ENCODE data around the gene HAO2.

- TF ChIP-seq, protein P1, sequence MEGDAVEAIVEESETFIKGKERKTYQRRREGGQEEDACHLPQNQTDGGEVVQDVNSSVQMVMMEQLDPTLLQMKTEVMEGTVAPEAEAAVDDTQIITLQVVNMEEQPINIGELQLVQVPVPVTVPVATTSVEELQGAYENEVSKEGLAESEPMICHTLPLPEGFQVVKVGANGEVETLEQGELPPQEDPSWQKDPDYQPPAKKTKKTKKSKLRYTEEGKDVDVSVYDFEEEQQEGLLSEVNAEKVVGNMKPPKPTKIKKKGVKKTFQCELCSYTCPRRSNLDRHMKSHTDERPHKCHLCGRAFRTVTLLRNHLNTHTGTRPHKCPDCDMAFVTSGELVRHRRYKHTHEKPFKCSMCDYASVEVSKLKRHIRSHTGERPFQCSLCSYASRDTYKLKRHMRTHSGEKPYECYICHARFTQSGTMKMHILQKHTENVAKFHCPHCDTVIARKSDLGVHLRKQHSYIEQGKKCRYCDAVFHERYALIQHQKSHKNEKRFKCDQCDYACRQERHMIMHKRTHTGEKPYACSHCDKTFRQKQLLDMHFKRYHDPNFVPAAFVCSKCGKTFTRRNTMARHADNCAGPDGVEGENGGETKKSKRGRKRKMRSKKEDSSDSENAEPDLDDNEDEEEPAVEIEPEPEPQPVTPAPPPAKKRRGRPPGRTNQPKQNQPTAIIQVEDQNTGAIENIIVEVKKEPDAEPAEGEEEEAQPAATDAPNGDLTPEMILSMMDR (IDR thresholded peaks at IDR 0.05), result no peak
- no peak for TF ChIP-seq POLR2A (IDR thresholded peaks at IDR 0.05)
Measured at GRCh38 chr1:119374208-119374874, 5.8 kb downstream of the HAO2 start.

All from adrenal gland (tissue), 5 donors.